ENCODE data around the gene ZNF474. TPM values are rescaled to one million over a fixed set of nuclear protein-coding genes. Genes with fewer than 3 reads are reported as not detected.
A peak's percentile ranks its signal among the peaks of the same experiment; 100 is the strongest.

ZNF474 gene
- total RNA-seq, 1 donor from 2014 or later = 2.6 TPM

GRCh38 chr5:122164831-122165558, 35.6 kb downstream of the ZNF474 start:
- Histone ChIP-seq H3K9ac (ENCODE audit: low read depth in 1 of 3, low read length in 3 of 3) (no peak overlapping the region), H3K27me3 (ENCODE audit: control insufficient read depth in 3 of 3, insufficient read depth in 3 of 3, low read length in 3 of 3) (no peaks in the 10 kb centered on the region), H3K27ac (ENCODE audit: low read depth, low read length) (no peak overlapping the region), H3K4me1 (ENCODE audit: control insufficient read depth in 3 of 3, insufficient read depth in 3 of 3, low read length in 3 of 3) (peaks cover 0 to 4% (median 0%) of the 10 kb centered on the region in 3 donors), H3K9me3 (ENCODE audit: control insufficient read depth in 3 of 3, low read length in 3 of 3) (no peaks in the 10 kb centered on the region), H3K36me3 (ENCODE audit: control insufficient read depth in 3 of 3, insufficient read depth in 3 of 3, low read length in 3 of 3) (no peaks in the 10 kb centered on the region), H3K4me3 (ENCODE audit: low read length in 3 of 3) (no peak overlapping the region)

GRCh38 chr5:122165559-122166078, 36.3 kb downstream of the ZNF474 start:
- no peaks in the 10 kb centered on the region for H3K27me3 ChIP-seq (ENCODE audit: control insufficient read depth in 3 of 3, insufficient read depth in 3 of 3, low read length in 3 of 3)
- no peaks in the 10 kb centered on the region for H3K9me3 ChIP-seq (ENCODE audit: control insufficient read depth in 3 of 3, low read length in 3 of 3)
- no peak overlapping the region for H3K9ac ChIP-seq (ENCODE audit: low read depth in 1 of 3, low read length in 3 of 3)
- H3K36me3 ChIP-seq (ENCODE audit: control insufficient read depth in 3 of 3, insufficient read depth in 3 of 3, low read length in 3 of 3) = no peaks in the 10 kb centered on the region
- H3K27ac ChIP-seq (ENCODE audit: low read depth, low read length) = no peak overlapping the region
- no peak overlapping the region for H3K4me3 ChIP-seq (ENCODE audit: low read length in 3 of 3)
- peaks cover 0 to 4% (median 0%) of the 10 kb centered on the region in 3 donors for H3K4me1 ChIP-seq (ENCODE audit: control insufficient read depth in 3 of 3, insufficient read depth in 3 of 3, low read length in 3 of 3)

DNA sequence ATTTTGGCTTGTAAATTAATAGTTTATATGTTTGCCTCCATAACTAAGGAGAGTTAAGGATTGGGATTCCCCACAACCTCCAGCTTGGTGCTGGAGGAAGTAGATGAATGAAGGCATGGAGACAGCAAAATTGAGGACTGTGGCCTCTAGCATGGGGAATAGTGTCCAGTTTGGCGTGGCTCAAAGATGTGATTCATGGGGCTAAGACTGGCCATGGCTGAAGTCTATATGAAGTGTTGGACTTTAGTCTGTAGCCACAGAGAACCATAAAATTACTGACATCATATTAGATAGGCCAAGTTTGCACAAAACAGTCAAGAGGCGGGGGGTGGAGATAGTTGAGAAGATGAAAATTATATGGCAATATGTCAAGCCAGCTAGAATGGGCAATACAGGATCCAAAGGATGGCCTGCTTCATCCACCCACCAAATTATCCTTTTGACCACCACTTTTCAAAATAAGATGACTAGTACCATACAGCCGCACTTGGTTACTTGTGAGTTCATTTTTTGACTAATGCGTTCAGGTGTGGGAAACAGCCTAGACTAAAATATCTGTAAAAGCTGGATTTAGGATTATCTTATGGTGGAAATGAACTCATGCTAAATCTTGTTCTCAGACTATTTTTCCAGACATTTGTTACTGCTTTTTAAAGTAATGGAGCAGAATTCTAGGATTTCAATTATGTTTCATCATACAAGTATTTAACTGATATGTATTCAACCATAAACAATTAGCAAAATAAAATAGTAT, 40.2 kb downstream of the ZNF474 start:
- H3K27me3 ChIP-seq (ENCODE audit: control insufficient read depth in 3 of 3, insufficient read depth in 3 of 3, low read length in 3 of 3) = no peaks in the 10 kb centered on the region
- no peaks in the 10 kb centered on the region for H3K9me3 ChIP-seq (ENCODE audit: control insufficient read depth in 3 of 3, low read length in 3 of 3)
- H3K27ac ChIP-seq (ENCODE audit: low read depth, low read length) = no peak overlapping the region
- no peak overlapping the region for H3K4me3 ChIP-seq (ENCODE audit: low read length in 3 of 3)
- no peak overlapping the region for H3K9ac ChIP-seq (ENCODE audit: low read depth in 1 of 3, low read length in 3 of 3)
- no peaks in the 10 kb centered on the region for H3K4me1 ChIP-seq (ENCODE audit: control insufficient read depth in 3 of 3, insufficient read depth in 3 of 3, low read length in 3 of 3)
- H3K36me3 ChIP-seq (ENCODE audit: control insufficient read depth in 3 of 3, insufficient read depth in 3 of 3, low read length in 3 of 3) = no peaks in the 10 kb centered on the region

DNA sequence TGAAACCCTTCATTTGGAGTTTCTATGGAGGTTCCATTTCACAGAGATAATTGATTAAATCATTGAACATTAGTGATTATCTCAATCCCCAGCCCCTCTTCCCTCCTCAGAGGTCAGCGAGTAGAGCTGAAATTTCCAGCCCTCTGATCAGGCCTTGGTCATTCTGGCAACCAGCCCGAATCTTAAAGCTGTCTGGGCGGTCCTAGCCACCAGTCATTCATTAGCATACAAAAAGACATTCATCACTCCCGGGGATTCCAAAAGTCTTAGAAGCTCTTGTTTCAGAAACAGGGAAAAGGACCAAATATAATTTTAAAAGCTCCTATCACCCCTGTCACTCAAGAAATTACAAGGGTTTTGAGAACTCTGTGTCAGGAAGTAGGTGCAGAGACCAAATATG, 41.3 kb downstream of the ZNF474 start:
- Histone ChIP-seq H3K9me3 (ENCODE audit: control insufficient read depth in 3 of 3, low read length in 3 of 3) (no peaks in the 10 kb centered on the region), H3K4me3 (ENCODE audit: low read length in 3 of 3) (no peak overlapping the region), H3K27ac (ENCODE audit: low read depth, low read length) (no peak overlapping the region), H3K9ac (ENCODE audit: low read depth in 1 of 3, low read length in 3 of 3) (no peak overlapping the region), H3K36me3 (ENCODE audit: control insufficient read depth in 3 of 3, insufficient read depth in 3 of 3, low read length in 3 of 3) (no peaks in the 10 kb centered on the region), H3K4me1 (ENCODE audit: control insufficient read depth in 3 of 3, insufficient read depth in 3 of 3, low read length in 3 of 3) (no peaks in the 10 kb centered on the region), H3K27me3 (ENCODE audit: control insufficient read depth in 3 of 3, insufficient read depth in 3 of 3, low read length in 3 of 3) (no peaks in the 10 kb centered on the region)

DNA sequence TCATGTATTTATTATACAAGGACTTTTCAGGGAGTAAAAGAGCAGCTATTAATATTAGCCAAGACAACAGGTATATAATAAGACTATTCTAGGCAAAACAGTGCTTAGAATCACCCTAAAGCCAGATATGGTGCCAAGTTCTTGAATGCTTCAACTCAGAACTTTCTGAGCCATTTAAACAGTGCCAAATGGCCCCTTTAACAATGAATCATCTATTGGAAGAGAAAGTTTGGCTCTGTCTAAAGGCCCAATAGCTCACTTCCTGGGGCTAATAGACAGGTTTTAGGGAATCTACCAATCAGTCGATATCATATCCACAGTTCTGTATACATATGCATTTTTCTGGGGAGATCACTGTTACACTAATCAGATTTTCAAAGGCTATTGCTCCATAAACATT, 42.9 kb downstream of the ZNF474 start:
- H3K4me3 ChIP-seq (ENCODE audit: low read length in 3 of 3) = no peak overlapping the region
- H3K36me3 ChIP-seq (ENCODE audit: control insufficient read depth in 3 of 3, insufficient read depth in 3 of 3, low read length in 3 of 3) = no peaks in the 10 kb centered on the region
- no peaks in the 10 kb centered on the region for H3K4me1 ChIP-seq (ENCODE audit: control insufficient read depth in 3 of 3, insufficient read depth in 3 of 3, low read length in 3 of 3)
- no peak overlapping the region for H3K27ac ChIP-seq (ENCODE audit: low read depth, low read length)
- no peaks in the 10 kb centered on the region for H3K27me3 ChIP-seq (ENCODE audit: control insufficient read depth in 3 of 3, insufficient read depth in 3 of 3, low read length in 3 of 3)
- H3K9me3 ChIP-seq (ENCODE audit: control insufficient read depth in 3 of 3, low read length in 3 of 3) = no peaks in the 10 kb centered on the region
- no peak overlapping the region for H3K9ac ChIP-seq (ENCODE audit: low read depth in 1 of 3, low read length in 3 of 3)

- no peaks in the 10 kb centered on the region for H3K27me3 ChIP-seq (ENCODE audit: control insufficient read depth in 3 of 3, insufficient read depth in 3 of 3, low read length in 3 of 3)
- no peak overlapping the region for H3K9ac ChIP-seq (ENCODE audit: low read depth in 1 of 3, low read length in 3 of 3)
- peak overlapping the region; percentile 25 for H3K27ac ChIP-seq (ENCODE audit: low read depth, low read length)
- H3K9me3 ChIP-seq (ENCODE audit: control insufficient read depth in 3 of 3, low read length in 3 of 3) = no peaks in the 10 kb centered on the region
- H3K4me3 ChIP-seq (ENCODE audit: low read length in 3 of 3) = no peak overlapping the region
- H3K36me3 ChIP-seq (ENCODE audit: control insufficient read depth in 3 of 3, insufficient read depth in 3 of 3, low read length in 3 of 3) = no peaks in the 10 kb centered on the region
- no peaks in the 10 kb centered on the region for H3K4me1 ChIP-seq (ENCODE audit: control insufficient read depth in 3 of 3, insufficient read depth in 3 of 3, low read length in 3 of 3)
Observed at GRCh38 chr5:122173474-122174415, 44.4 kb downstream of the ZNF474 start.

- no peaks in the 10 kb centered on the region for H3K9me3 ChIP-seq (ENCODE audit: control insufficient read depth in 3 of 3, low read length in 3 of 3)
- no peaks in the 10 kb centered on the region for H3K36me3 ChIP-seq (ENCODE audit: control insufficient read depth in 3 of 3, insufficient read depth in 3 of 3, low read length in 3 of 3)
- no peak overlapping the region for H3K4me3 ChIP-seq (ENCODE audit: low read length in 3 of 3)
- no peaks in the 10 kb centered on the region for H3K27me3 ChIP-seq (ENCODE audit: control insufficient read depth in 3 of 3, insufficient read depth in 3 of 3, low read length in 3 of 3)
- H3K9ac ChIP-seq (ENCODE audit: low read depth in 1 of 3, low read length in 3 of 3) = no peak overlapping the region
- no peaks in the 10 kb centered on the region for H3K4me1 ChIP-seq (ENCODE audit: control insufficient read depth in 3 of 3, insufficient read depth in 3 of 3, low read length in 3 of 3)
- no peak overlapping the region for H3K27ac ChIP-seq (ENCODE audit: low read depth, low read length)
Observed at GRCh38 chr5:122175091-122175490, 45.7 kb downstream of the ZNF474 start.

- no peaks in the 10 kb centered on the region for H3K27me3 ChIP-seq (ENCODE audit: control insufficient read depth in 3 of 3, insufficient read depth in 3 of 3, low read length in 3 of 3)
- H3K4me3 ChIP-seq (ENCODE audit: low read length in 3 of 3) = no peak overlapping the region
- H3K4me1 ChIP-seq (ENCODE audit: control insufficient read depth in 3 of 3, insufficient read depth in 3 of 3, low read length in 3 of 3) = no peaks in the 10 kb centered on the region
- H3K27ac ChIP-seq (ENCODE audit: low read depth, low read length) = no peak overlapping the region
- H3K9me3 ChIP-seq (ENCODE audit: control insufficient read depth in 3 of 3, low read length in 3 of 3) = no peaks in the 10 kb centered on the region
- no peaks in the 10 kb centered on the region for H3K36me3 ChIP-seq (ENCODE audit: control insufficient read depth in 3 of 3, insufficient read depth in 3 of 3, low read length in 3 of 3)
- H3K9ac ChIP-seq (ENCODE audit: low read depth in 1 of 3, low read length in 3 of 3) = no peak overlapping the region
Observed at GRCh38 chr5:122175852-122176251, 46.5 kb downstream of the ZNF474 start.

- Histone ChIP-seq H3K9me3 (ENCODE audit: control insufficient read depth in 3 of 3, low read length in 3 of 3) (no peaks in the 10 kb centered on the region), H3K27me3 (ENCODE audit: control insufficient read depth in 3 of 3, insufficient read depth in 3 of 3, low read length in 3 of 3) (no peaks in the 10 kb centered on the region), H3K9ac (ENCODE audit: low read depth in 1 of 3, low read length in 3 of 3) (no peak overlapping the region), H3K4me1 (ENCODE audit: control insufficient read depth in 3 of 3, insufficient read depth in 3 of 3, low read length in 3 of 3) (no peaks in the 10 kb centered on the region), H3K4me3 (ENCODE audit: low read length in 3 of 3) (no peak overlapping the region), H3K36me3 (ENCODE audit: control insufficient read depth in 3 of 3, insufficient read depth in 3 of 3, low read length in 3 of 3) (no peaks in the 10 kb centered on the region), H3K27ac (ENCODE audit: low read depth, low read length) (no peak overlapping the region)
Observed at GRCh38 chr5:122177161-122177560, 47.8 kb downstream of the ZNF474 start.

All from skeletal muscle tissue (tissue), 4 donors.